ENCODE measurements around the gene PRDM16. TPM values are rescaled to one million over a fixed set of nuclear protein-coding genes. Genes with fewer than 3 reads are reported as not detected.

The PRDM16 gene
- total and polyA plus RNA-seq, 2 of the 13 experiments (the other 11 are each of a cell fraction or from before 2014, with no cell fraction given) = 0.15 to 0.81 TPM

DNA sequence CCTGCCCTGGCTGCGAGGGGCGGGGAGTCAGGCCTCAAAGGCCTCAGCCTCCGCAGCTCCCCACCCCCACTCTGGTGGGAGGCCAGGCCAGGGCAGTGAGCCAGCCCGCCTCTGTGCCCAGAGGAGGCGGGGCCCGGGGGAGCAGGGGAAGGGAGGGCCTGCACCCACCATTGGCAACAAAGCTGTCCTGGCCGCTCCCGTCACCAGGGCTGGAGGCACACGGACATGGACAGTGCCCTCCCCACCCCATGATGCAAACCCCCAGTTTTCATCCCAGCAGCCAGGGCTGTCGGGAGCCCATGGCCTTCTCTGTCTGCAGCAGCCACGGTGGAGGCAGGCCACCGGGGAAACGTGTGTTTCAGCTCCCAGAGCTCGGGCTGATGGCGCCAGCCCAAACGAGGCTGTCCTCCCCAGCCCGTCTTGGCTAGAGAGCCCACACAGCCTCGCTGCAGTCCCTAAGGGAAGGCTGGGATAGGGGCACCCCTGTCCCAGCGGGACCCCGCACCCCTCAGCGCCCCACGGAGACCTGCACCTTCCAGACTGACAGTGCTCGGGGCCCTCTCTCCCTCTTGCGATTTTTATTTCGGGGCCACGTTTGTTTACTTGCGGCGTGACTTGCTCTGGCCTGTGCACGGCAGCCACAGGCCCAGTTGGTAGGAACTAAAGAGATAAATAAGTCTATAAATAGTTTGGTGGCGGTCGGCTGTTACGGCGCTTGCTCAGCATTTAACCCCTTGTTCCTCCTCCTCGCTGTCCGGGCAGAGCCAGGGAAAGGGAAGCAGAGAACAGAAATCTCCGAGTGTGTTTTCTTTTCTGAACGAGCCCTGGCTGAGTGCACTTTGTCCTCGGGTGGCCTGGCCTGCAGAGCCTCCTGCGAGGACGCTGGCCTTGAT lies 101.8 kb downstream of the PRDM16 start (continued):
- TF ChIP-seq, protein P1, sequence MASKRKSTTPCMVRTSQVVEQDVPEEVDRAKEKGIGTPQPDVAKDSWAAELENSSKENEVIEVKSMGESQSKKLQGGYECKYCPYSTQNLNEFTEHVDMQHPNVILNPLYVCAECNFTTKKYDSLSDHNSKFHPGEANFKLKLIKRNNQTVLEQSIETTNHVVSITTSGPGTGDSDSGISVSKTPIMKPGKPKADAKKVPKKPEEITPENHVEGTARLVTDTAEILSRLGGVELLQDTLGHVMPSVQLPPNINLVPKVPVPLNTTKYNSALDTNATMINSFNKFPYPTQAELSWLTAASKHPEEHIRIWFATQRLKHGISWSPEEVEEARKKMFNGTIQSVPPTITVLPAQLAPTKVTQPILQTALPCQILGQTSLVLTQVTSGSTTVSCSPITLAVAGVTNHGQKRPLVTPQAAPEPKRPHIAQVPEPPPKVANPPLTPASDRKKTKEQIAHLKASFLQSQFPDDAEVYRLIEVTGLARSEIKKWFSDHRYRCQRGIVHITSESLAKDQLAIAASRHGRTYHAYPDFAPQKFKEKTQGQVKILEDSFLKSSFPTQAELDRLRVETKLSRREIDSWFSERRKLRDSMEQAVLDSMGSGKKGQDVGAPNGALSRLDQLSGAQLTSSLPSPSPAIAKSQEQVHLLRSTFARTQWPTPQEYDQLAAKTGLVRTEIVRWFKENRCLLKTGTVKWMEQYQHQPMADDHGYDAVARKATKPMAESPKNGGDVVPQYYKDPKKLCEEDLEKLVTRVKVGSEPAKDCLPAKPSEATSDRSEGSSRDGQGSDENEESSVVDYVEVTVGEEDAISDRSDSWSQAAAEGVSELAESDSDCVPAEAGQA (IDR thresholded peaks at IDR 0.05; ENCODE audit: low read depth) = no peak
- TF ChIP-seq, protein P1 (CRISPR knock-in tag; IDR thresholded peaks at IDR 0.05; ENCODE audit: borderline replicate concordance) = no peak
- TF ChIP-seq FOXP1 (IDR thresholded peaks at IDR 0.05) (no peak), FOXP1 (CRISPR knock-in tag; IDR thresholded peaks at IDR 0.05) (no peak), FOXC1 (CRISPR knock-in tag; IDR thresholded peaks at IDR 0.05; ENCODE audit: borderline replicate concordance) (no peak)

DNA sequence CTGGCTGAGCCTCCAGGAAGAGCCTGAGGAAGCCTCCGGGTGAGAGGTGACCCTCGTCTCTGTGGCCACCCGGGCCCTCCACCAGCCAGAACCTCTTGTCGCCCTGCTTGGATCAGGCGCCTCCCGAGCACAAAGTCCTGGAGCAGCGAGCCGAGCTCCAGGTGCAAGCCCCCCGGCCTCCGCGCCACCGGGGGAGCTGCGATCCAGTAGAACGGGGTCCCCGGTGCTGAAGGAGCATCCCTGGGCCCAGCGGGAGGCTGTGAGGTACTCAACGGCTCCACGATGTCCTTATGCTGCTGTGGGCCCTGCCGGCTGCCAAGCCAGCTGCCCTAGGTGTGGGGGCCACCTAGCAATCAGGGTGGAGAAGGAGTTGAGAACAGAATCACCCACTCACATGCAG lies 102.8 kb downstream of the PRDM16 start:
- Histone ChIP-seq H3K36me3 (replicated peaks in 1 of 2; ENCODE audit: control insufficient read depth in 1 of 2, insufficient read depth in 2 of 2, low read length in 2 of 2) (no peaks in the 10 kb centered on the region), H3K27me3 (ENCODE audit: control insufficient read depth in 1 of 2, insufficient read depth in 2 of 2, low read length in 2 of 2) (peaks cover 1 to 3% of the 10 kb centered on the region in 2 experiments; a peak in 2 of 5 replicates), H2AFZ (ENCODE audit: low read length) (no peak overlapping the region), H4K20me1 (ENCODE audit: insufficient read depth, low read length) (no peaks in the 10 kb centered on the region), H3K79me2 (ENCODE audit: insufficient read depth, low read length) (no peaks in the 10 kb centered on the region), H3K4me2 (ENCODE audit: low read depth, low read length) (peak overlapping the region; percentile 95), H3K9me3 (ENCODE audit: low read length) (no peaks in the 10 kb centered on the region), H3K4me3 (replicated peaks in 1 of 3; ENCODE audit: insufficient read depth in 1 of 3, low read depth in 2 of 3, low read length in 3 of 3) (peak overlapping the region in 1 of 3 experiments; percentile 78; a peak in 1 of 6 replicates), H3K4me1 (ENCODE audit: insufficient read depth, low read length) (peaks cover 22% of the 10 kb centered on the region), H3K27ac (ENCODE audit: extremely low read length, insufficient read depth, low read length) (no peak overlapping the region), H3K9ac (ENCODE audit: insufficient read depth, low read depth, low read length) (no peak overlapping the region; the same call in 1 of the 2 replicates)
- ATAC-seq (no peak), FAIRE-seq (no peak), DNase-seq (ENCODE audit: low spot score) (no peak)
- in situ Hi-C loops (cut with HindIII; ENCODE audit: extremely low pct_ligation_motif_present, low pct_unique_long_range_greater_than_20kb) (no loop called here), intact Hi-C loops (cut with micrococcal nuclease; ENCODE audit: unreplicated experiment) (loop anchor here (10.0 kb wide), 1 partner anchor 57 kb away; no protein-coding TSS in a partner anchor)
- WGBS (ENCODE audit: low lambda C conversion rate) = no CpG with 5 or more reads among the region's 19 CpGs
- ChIA-PET POLR2A (interaction anchor here (1.3 to 1.8 kb wide), 3 partner anchors 47 to 79 kb away, joined by 3 to 7 read pairs (median 7); no protein-coding TSS in a partner anchor), CTCF (ENCODE audit: low intra/inter-chr PET ratio, low total read pairs) (no interaction called here)
- no TSS peak for BruUV-seq (replicated peaks)
- TF ChIP-seq, protein P2, sequence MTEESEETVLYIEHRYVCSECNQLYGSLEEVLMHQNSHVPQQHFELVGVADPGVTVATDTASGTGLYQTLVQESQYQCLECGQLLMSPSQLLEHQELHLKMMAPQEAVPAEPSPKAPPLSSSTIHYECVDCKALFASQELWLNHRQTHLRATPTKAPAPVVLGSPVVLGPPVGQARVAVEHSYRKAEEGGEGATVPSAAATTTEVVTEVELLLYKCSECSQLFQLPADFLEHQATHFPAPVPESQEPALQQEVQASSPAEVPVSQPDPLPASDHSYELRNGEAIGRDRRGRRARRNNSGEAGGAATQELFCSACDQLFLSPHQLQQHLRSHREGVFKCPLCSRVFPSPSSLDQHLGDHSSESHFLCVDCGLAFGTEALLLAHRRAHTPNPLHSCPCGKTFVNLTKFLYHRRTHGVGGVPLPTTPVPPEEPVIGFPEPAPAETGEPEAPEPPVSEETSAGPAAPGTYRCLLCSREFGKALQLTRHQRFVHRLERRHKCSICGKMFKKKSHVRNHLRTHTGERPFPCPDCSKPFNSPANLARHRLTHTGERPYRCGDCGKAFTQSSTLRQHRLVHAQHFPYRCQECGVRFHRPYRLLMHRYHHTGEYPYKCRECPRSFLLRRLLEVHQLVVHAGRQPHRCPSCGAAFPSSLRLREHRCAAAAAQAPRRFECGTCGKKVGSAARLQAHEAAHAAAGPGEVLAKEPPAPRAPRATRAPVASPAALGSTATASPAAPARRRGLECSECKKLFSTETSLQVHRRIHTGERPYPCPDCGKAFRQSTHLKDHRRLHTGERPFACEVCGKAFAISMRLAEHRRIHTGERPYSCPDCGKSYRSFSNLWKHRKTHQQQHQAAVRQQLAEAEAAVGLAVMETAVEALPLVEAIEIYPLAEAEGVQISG (CRISPR knock-in tag; IDR thresholded peaks at IDR 0.05) = peak; percentile 17; the same call in 1 of the 2 replicates
- TF ChIP-seq, protein P3, sequence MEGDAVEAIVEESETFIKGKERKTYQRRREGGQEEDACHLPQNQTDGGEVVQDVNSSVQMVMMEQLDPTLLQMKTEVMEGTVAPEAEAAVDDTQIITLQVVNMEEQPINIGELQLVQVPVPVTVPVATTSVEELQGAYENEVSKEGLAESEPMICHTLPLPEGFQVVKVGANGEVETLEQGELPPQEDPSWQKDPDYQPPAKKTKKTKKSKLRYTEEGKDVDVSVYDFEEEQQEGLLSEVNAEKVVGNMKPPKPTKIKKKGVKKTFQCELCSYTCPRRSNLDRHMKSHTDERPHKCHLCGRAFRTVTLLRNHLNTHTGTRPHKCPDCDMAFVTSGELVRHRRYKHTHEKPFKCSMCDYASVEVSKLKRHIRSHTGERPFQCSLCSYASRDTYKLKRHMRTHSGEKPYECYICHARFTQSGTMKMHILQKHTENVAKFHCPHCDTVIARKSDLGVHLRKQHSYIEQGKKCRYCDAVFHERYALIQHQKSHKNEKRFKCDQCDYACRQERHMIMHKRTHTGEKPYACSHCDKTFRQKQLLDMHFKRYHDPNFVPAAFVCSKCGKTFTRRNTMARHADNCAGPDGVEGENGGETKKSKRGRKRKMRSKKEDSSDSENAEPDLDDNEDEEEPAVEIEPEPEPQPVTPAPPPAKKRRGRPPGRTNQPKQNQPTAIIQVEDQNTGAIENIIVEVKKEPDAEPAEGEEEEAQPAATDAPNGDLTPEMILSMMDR (CRISPR knock-in tag; IDR thresholded peaks at IDR 0.05) = 0 out of 2 replicates have a peak, but pooled peaks have one; percentile 21
- TF ChIP-seq ZSCAN22 (CRISPR knock-in tag; IDR thresholded peaks at IDR 0.05) = no peak
